Measurements from ENCODE around the gene PPP2R5C. TPM values are rescaled to one million over a fixed set of nuclear protein-coding genes. Genes with fewer than 3 reads are reported as not detected.

Gene PPP2R5C
- total and polyA plus RNA-seq, 7 donors, result 18.2 to 76.6 (median 57.1) TPM

DNA sequence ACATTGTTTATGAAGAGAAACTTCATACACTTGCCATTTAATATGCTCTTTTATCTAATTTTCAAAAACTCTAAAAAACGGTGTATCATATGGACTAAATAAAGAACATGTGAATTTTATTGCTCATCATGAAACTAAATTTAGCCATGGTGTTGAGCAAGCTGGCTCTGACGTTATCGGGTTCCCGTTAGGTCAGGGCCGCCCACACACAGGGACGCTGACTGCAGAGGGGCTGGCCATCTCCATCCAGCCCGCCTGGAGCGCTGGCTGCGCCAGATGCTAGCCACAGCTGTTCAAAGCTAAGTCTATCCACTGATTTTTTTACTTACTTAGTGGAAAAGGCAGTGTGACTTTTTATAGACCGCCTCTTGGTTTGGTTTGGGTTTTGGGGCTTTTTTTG is 166.3 kb downstream of the PPP2R5C start:
- no peaks in the 10 kb centered on the region for H3K9me3 ChIP-seq
- H3K27ac ChIP-seq, result peak overlapping the region; percentile 71
- DNase-seq (peak; percentile 90 to 94), ATAC-seq (peak; percentile 98)
- TF ChIP-seq, protein P1, sequence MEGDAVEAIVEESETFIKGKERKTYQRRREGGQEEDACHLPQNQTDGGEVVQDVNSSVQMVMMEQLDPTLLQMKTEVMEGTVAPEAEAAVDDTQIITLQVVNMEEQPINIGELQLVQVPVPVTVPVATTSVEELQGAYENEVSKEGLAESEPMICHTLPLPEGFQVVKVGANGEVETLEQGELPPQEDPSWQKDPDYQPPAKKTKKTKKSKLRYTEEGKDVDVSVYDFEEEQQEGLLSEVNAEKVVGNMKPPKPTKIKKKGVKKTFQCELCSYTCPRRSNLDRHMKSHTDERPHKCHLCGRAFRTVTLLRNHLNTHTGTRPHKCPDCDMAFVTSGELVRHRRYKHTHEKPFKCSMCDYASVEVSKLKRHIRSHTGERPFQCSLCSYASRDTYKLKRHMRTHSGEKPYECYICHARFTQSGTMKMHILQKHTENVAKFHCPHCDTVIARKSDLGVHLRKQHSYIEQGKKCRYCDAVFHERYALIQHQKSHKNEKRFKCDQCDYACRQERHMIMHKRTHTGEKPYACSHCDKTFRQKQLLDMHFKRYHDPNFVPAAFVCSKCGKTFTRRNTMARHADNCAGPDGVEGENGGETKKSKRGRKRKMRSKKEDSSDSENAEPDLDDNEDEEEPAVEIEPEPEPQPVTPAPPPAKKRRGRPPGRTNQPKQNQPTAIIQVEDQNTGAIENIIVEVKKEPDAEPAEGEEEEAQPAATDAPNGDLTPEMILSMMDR (IDR thresholded peaks at IDR 0.05), result no peak
- peaks cover 0 to 15% of the 10 kb centered on the region in 2 donors for H3K36me3 ChIP-seq (ENCODE audit: insufficient read depth in 1 of 2, low read depth in 1 of 2)
- H3K27me3 ChIP-seq (ENCODE audit: insufficient read depth in 3 of 3, low read length in 2 of 3), result no peaks in the 10 kb centered on the region
- H3K4me3 ChIP-seq, result peak overlapping the region; percentile 26
- 8 to 13% (median 12%) methylated on average over 10 of the region's 10 CpGs for WGBS, 3 donors
- H3K4me1 ChIP-seq, result peaks cover 30% of the 10 kb centered on the region
- intact Hi-C loops (cut with DNase I), result loop anchor here in 1 of 2 donors (10.0 kb wide), 1 partner anchor 163 kb away; the partner anchor contains the start of gene PPP2R5C

DNA sequence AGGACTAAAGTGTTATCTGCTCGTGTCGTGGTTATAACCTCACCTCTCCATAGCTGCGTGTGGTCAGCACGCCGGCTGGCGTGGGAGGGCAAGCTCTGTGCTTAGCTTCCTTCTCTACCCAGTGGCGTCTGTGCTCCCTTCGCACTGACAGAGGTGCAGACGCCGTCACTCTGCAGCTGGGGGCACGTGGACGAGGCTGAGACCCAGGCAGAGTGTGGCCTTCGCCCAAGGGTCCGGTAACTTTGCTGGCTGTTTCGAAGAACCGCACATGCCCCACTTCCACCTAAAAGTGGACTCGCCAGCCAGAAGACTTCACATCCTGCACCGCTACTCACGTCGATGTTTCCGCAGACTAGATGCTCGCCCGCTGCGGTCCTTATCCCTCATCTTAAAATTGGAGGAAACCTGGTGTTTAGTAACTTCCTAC is 166.9 kb downstream of the PPP2R5C start:
- Histone ChIP-seq H3K27ac (peak overlapping the region; percentile 71), H3K27me3 (ENCODE audit: insufficient read depth in 3 of 3, low read length in 2 of 3) (no peaks in the 10 kb centered on the region), H3K9me3 (no peaks in the 10 kb centered on the region), H3K4me3 (peak overlapping the region; percentile 21), H3K36me3 (ENCODE audit: insufficient read depth in 1 of 2, low read depth in 1 of 2) (peaks cover 0 to 12% of the 10 kb centered on the region in 2 donors), H3K4me1 (peaks cover 30% of the 10 kb centered on the region)
- intact Hi-C loops (cut with DNase I), result loop anchor here in 1 of 2 donors (10.0 kb wide), 1 partner anchor 164 kb away; the partner anchor contains the start of gene PPP2R5C
- TF ChIP-seq, protein P1 (IDR thresholded peaks at IDR 0.05), result no peak
- WGBS, 3 donors, result 57 to 72% (median 67%) methylated on average over 24 of the region's 24 CpGs
- ATAC-seq (peak; percentile 28 to 52 (median 42)), DNase-seq (no peak)

DNA sequence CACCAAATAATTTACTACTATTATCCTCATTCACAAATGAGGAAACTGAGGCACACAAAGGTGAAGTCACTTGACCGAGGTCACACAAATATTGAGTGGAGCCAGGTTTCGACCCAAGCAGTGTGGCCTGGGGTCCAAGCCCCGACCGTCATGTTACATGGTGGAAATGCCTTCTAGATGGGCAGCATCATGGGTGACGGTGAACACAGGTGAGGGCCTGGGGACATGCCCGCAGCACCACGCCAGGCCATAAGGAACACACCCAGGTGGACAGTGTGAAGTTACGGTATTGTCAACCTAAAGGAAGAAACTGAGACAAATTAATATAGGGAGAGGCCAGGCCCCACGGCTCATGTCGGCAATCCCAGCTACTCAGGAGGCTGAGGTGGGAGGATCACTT is 167.6 kb downstream of the PPP2R5C start:
- H3K27me3 ChIP-seq (ENCODE audit: insufficient read depth in 3 of 3, low read length in 2 of 3), result no peaks in the 10 kb centered on the region
- TF ChIP-seq, protein P1 (IDR thresholded peaks at IDR 0.05), result no peak
- H3K4me1 ChIP-seq, result peaks cover 30% of the 10 kb centered on the region
- 97% methylated on average over 10 of the region's 10 CpGs for WGBS, 3 donors
- no peak overlapping the region for H3K4me3 ChIP-seq
- no peak for ATAC-seq
- intact Hi-C loops (cut with DNase I), result loop anchor here in 1 of 2 donors (10.0 kb wide), 1 partner anchor 164 kb away; the partner anchor contains the start of gene PPP2R5C
- H3K9me3 ChIP-seq, result no peaks in the 10 kb centered on the region
- DNase-seq, result no peak
- no peak overlapping the region for H3K27ac ChIP-seq
- peaks cover 0 to 12% of the 10 kb centered on the region in 2 donors for H3K36me3 ChIP-seq (ENCODE audit: insufficient read depth in 1 of 2, low read depth in 1 of 2)

DNA sequence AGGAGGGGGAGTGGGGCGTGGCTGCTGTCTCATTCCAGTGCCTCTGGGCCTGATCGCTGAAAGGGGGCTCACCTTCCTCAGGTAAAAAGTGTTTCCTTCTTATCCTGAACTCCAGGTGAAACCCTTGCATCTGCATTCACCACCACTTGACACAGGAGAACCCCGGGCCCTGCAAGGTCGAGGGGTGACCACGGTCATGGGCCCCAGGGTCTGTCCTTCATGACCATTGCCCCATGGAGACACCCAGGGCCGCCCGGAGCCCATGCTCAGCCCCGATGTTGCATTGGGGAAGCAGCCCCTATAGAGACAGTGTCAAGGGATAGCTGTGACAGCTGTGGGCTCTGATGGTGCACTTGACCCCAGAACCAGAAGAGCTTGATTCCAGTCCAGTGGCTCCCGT is 168.4 kb downstream of the PPP2R5C start:
- intact Hi-C loops (cut with DNase I), result loop anchor here in 1 of 2 donors (10.0 kb wide), 1 partner anchor 165 kb away; the partner anchor contains the start of gene PPP2R5C
- DNase-seq, result peak in 1 of 2 donors; percentile 24

More for the DNA sequence above, 168.4 kb downstream of the PPP2R5C start:
- TF ChIP-seq, protein P1 (IDR thresholded peaks at IDR 0.05), result no peak
- peaks cover 0 to 10% of the 10 kb centered on the region in 2 donors for H3K36me3 ChIP-seq (ENCODE audit: insufficient read depth in 1 of 2, low read depth in 1 of 2)
- no peak overlapping the region for H3K4me3 ChIP-seq
- no peaks in the 10 kb centered on the region for H3K27me3 ChIP-seq (ENCODE audit: insufficient read depth in 3 of 3, low read length in 2 of 3)
- no peak for ATAC-seq
- 89 to 93% (median 90%) methylated on average over 9 of the region's 9 CpGs for WGBS, 3 donors
- no peak overlapping the region for H3K27ac ChIP-seq
- peaks cover 30% of the 10 kb centered on the region for H3K4me1 ChIP-seq
- no peaks in the 10 kb centered on the region for H3K9me3 ChIP-seq

Measured in psoas muscle (tissue), 8 donors.